Activated T-cell treated with anti-CD3 and anti-CD28 coated beads, Interleukin-2, amount 50 U/mL, for 1 hour (primary cell): ENCODE results near the gene TMEM79.

Source experiments
- DNase-seq: peaks from one replicate; pipeline ENCODE4 v3.0.0-alpha.2; 2020

Gene TMEM79

GRCh38 chr1:156284112-156284511 lies at the start of gene TMEM79:
TSS of gene TMEM79 (plus strand) at chr1:156284325. CDS start at chr1:156285227, 902 bp downstream.
- no peak for DNase-seq

- no peak for DNase-seq
Observed at GRCh38 chr1:156236164-156236563, 48.0 kb upstream of the TMEM79 start.

- DNase-seq, result no peak
Observed at GRCh38 chr1:156238248-156238647, 45.9 kb upstream of the TMEM79 start.

- no peak for DNase-seq
Observed at GRCh38 chr1:156241311-156241811, 42.8 kb upstream of the TMEM79 start.

GRCh38 chr1:156241926-156242325 lies 42.2 kb upstream of the TMEM79 start, which contains the start of gene BGLAP:
TSS of gene BGLAP (plus strand) at chr1:156242184. CDS start at chr1:156242232, 48 bp downstream.
- no peak for DNase-seq

GRCh38 chr1:156242738-156243137 lies 41.4 kb upstream of the TMEM79 start:
- DNase-seq, result no peak

GRCh38 chr1:156244126-156244525 lies 40.0 kb upstream of the TMEM79 start:
- no peak for DNase-seq

GRCh38 chr1:156244712-156245111 lies 39.4 kb upstream of the TMEM79 start:
- no peak for DNase-seq

GRCh38 chr1:156245451-156246232 lies 38.5 kb upstream of the TMEM79 start:
- DNase-seq, result peak; percentile 45

- no peak for DNase-seq
Observed at GRCh38 chr1:156246241-156246780, 37.8 kb upstream of the TMEM79 start.

- DNase-seq, result no peak
Observed at GRCh38 chr1:156246781-156247459, 37.2 kb upstream of the TMEM79 start.

GRCh38 chr1:156247460-156248322 lies 36.4 kb upstream of the TMEM79 start, which contains the start of gene PAQR6:
TSS of gene PAQR6 (minus strand) at chr1:156248056. CDS start at chr1:156246731, 1,325 bp downstream.
- no peak for DNase-seq

GRCh38 chr1:156248323-156248683 lies 35.8 kb upstream of the TMEM79 start:
- DNase-seq, result no peak

- no peak for DNase-seq
Observed at GRCh38 chr1:156249593-156249992, 34.5 kb upstream of the TMEM79 start.

- no peak for DNase-seq
Observed at GRCh38 chr1:156251527-156251926, 32.6 kb upstream of the TMEM79 start.

GRCh38 chr1:156253634-156254033 lies 30.5 kb upstream of the TMEM79 start:
- no peak for DNase-seq

GRCh38 chr1:156257711-156258110 lies 26.4 kb upstream of the TMEM79 start:
- DNase-seq, result no peak

GRCh38 chr1:156258859-156259258 lies 25.3 kb upstream of the TMEM79 start:
- DNase-seq, result no peak

- DNase-seq, result no peak
Observed at GRCh38 chr1:156259805-156260204, 24.3 kb upstream of the TMEM79 start.

GRCh38 chr1:156260896-156261295 lies 23.2 kb upstream of the TMEM79 start:
- DNase-seq, result no peak

GRCh38 chr1:156262461-156263287 lies 21.5 kb upstream of the TMEM79 start:
- DNase-seq, result no peak

- no peak for DNase-seq
Observed at GRCh38 chr1:156263288-156263655, 20.9 kb upstream of the TMEM79 start.
